ENCODE measurements around the gene NRP1. TPM values are rescaled to one million over a fixed set of nuclear protein-coding genes. Genes with fewer than 3 reads are reported as not detected.

Gene NRP1
- total and polyA plus RNA-seq, 4 donors, result 14.6 to 55.6 (median 37.8) TPM

GRCh38 chr10:33382216-33382600 is 47.7 kb upstream of the NRP1 start:
- Histone ChIP-seq H3K9ac (ENCODE audit: low read depth in 1 of 2, low read length in 2 of 2) (no peak overlapping the region), H3K27me3 (ENCODE audit: control insufficient read depth in 4 of 4, insufficient read depth in 4 of 4, low read length in 3 of 4) (no peaks in the 10 kb centered on the region), H3K4me3 (ENCODE audit: low read depth in 1 of 3, low read length in 3 of 3) (no peak overlapping the region), H3K27ac (ENCODE audit: low read depth in 1 of 2, low read length in 2 of 2) (peak overlapping the region in 1 of 2 donors; percentile 40), H3K9me3 (ENCODE audit: control insufficient read depth in 4 of 4, low read length in 3 of 4) (no peaks in the 10 kb centered on the region), H3K36me3 (ENCODE audit: control insufficient read depth in 4 of 4, insufficient read depth in 3 of 4, low read depth in 1 of 4, low read length in 3 of 4) (no peaks in the 10 kb centered on the region), H3K4me1 (ENCODE audit: control insufficient read depth in 4 of 4, insufficient read depth in 4 of 4, low read length in 3 of 4) (peaks cover 0 to 13% (median 9%) of the 10 kb centered on the region in 4 donors)
- DNase-seq (ENCODE audit: low spot score), result no peak
- TF ChIP-seq RAD21 (IDR thresholded peaks at IDR 0.05), result peak; percentile 20 to 41
- TF ChIP-seq NR2F2 (IDR thresholded peaks at IDR 0.05), result no peak
- peak; percentile 90 for TF ChIP-seq YY1 (IDR thresholded peaks at IDR 0.05)
- peak; percentile 20 for TF ChIP-seq REST (IDR thresholded peaks at IDR 0.05)
- TF ChIP-seq JUND (IDR thresholded peaks at IDR 0.05), result peak; percentile 17 to 38
- TF ChIP-seq SP1 (IDR thresholded peaks at IDR 0.05), result peak; percentile 63
- TF ChIP-seq RXRA (IDR thresholded peaks at IDR 0.05), result peak; percentile 75 to 79
- peak; percentile 18 for TF ChIP-seq HNF4G (IDR thresholded peaks at IDR 0.05)
- peak; percentile 34 for TF ChIP-seq FOXA1 (IDR thresholded peaks at IDR 0.05)
- TF ChIP-seq MAX (IDR thresholded peaks at IDR 0.05), result peak; percentile 58
- TF ChIP-seq TAF1 (conservative IDR thresholded peaks at IDR 0.05), result no peak
- TF ChIP-seq HNF4A (conservative IDR thresholded peaks at IDR 0.05), result peak; percentile 87 to 88
- TF ChIP-seq ZBTB33 (IDR thresholded peaks at IDR 0.05), result no peak
- 23% methylated on average over 2 of the region's 2 CpGs for whole genome bisulfite sequencing

- Histone ChIP-seq H3K9me3 (ENCODE audit: control insufficient read depth in 4 of 4, low read length in 3 of 4) (no peaks in the 10 kb centered on the region), H3K9ac (ENCODE audit: low read depth in 1 of 2, low read length in 2 of 2) (no peak overlapping the region), H3K4me3 (ENCODE audit: low read depth in 1 of 3, low read length in 3 of 3) (no peak overlapping the region), H3K4me1 (ENCODE audit: control insufficient read depth in 4 of 4, insufficient read depth in 4 of 4, low read length in 3 of 4) (peaks cover 0 to 13% (median 9%) of the 10 kb centered on the region in 4 donors), H3K36me3 (ENCODE audit: control insufficient read depth in 4 of 4, insufficient read depth in 3 of 4, low read depth in 1 of 4, low read length in 3 of 4) (no peaks in the 10 kb centered on the region), H3K27me3 (ENCODE audit: control insufficient read depth in 4 of 4, insufficient read depth in 4 of 4, low read length in 3 of 4) (no peaks in the 10 kb centered on the region), H3K27ac (ENCODE audit: low read depth in 1 of 2, low read length in 2 of 2) (peak overlapping the region in 1 of 2 donors; percentile 40)
- TF ChIP-seq FOXA2 (IDR thresholded peaks at IDR 0.05), result no peak
- TF ChIP-seq NR2F2 (IDR thresholded peaks at IDR 0.05), result peak; percentile 16
- peak; percentile 18 for TF ChIP-seq ATF3 (IDR thresholded peaks at IDR 0.05)
- DNase-seq (ENCODE audit: low spot score), result no peak
- 71% methylated on average over 12 of the region's 12 CpGs for WGBS
These were observed 47.2 kb upstream of the NRP1 start for GRCh38 chr10:33381451-33382215.
